GM19193 (cell line): ENCODE data around the gene KLK8.

ENCODE experiments used
- POLR2A ChIP-seq: IDR thresholded peaks from 4 replicates; pipeline ENCODE4 v1.6.1; 2011; ENCODE audit not compliant: insufficient read depth, insufficient read length; ENCODE audit errors: extremely low read depth

Gene KLK8

GRCh38 chr19:51005248-51005647 is 3.8 kb upstream of the KLK8 start:
- no peak for TF ChIP-seq POLR2A

DNA sequence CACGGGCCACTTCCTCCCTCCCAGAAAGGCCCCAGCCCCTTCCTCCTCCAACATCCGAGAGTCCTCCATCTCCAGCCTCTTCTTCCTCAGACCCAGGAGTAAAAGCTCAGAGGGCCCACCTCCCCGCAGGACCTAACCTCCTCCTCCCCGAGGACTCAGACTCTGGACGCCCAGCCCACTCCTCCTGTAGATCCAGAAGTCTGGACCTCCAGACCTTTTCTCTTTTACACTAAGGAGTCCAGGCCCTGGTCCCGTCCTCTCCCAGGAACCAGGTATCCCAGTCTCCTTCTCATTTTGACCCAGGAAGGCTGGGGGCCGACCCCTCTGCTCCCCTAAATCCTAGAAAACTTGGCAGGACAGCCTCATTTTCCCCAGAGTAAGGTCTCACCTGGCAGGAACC is 1.9 kb upstream of the KLK8 start:
- no peak for TF ChIP-seq POLR2A

- TF ChIP-seq POLR2A = no peak
Observed at GRCh38 chr19:51002542-51003311, 1.3 kb upstream of the KLK8 start.

GRCh38 chr19:51002089-51002532 is 707 bp upstream of the KLK8 start:
- no peak for TF ChIP-seq POLR2A

GRCh38 chr19:51000981-51001380 is 423 bp downstream of the KLK8 start:
- no peak for TF ChIP-seq POLR2A

DNA sequence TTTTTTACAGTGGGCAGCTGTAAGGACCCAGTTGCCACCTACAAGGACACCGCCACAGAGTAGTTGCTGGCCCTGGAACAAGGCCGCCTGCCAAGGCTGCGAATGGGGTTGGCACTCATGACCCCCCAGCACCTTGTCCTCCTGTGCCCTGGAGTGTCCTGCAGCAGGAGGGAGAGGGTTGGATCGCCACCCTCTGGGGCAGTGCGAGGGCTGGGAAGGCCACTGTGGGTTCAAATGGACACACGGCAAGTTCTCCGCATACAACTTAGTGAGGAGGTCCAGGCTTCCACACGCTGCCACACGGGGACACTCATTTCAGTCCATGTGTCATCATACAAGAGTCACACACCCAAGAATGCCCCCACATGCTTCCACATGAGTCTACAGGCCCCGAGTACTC is 978 bp downstream of the KLK8 start:
- no peak for TF ChIP-seq POLR2A

- TF ChIP-seq POLR2A = no peak
Observed at GRCh38 chr19:50998686-50999085, 2.7 kb downstream of the KLK8 start.

DNA sequence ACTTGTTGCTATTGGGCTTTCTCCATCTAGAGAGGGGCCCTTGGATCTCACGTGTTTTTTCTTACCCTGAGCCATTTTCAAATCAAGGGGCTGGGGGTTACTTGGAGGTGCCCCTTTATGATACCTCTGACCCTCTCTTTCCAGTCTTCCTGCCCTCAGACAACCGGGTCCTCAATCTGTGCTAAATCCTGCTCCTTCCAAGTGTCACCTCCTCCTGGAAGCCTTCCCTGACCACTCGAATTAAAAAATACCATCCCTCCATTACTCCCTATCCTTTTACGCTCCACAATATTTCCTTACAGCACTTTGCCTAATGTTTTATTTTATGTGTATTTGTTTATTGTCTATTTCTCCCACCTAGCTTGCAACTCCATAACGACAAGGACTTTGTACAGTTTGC is 3.3 kb downstream of the KLK8 start:
- TF ChIP-seq POLR2A = no peak

DNA sequence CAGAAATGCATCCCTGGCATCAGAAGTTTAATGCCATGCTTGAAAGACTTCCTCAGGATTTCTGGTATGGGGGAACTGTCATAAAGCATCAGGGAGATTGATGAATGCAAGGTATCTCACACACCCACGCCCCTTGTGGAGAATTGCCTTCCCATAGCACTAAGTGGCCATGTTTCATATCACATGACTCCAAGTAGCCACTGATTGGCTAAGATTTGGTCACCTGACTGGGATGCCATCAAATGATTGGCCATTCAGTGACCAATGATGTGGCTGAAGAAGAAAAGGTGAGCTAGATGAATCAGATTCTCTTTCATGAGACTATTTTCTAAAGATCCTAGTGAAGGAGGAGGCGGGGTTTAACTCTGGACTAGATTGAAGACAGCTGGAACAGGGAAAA is 7.3 kb downstream of the KLK8 start:
- TF ChIP-seq POLR2A = no peak

GRCh38 chr19:50992666-50993035 is 8.8 kb downstream of the KLK8 start:
- no peak for TF ChIP-seq POLR2A

GRCh38 chr19:50983625-50984292 is 17.6 kb downstream of the KLK8 start, which contains the start of gene KLK7:
TSS of gene KLK7 (minus strand) at chr19:50983917. CDS start at chr19:50982399, 1,518 bp downstream.
- TF ChIP-seq POLR2A = no peak

GRCh38 chr19:50982186-50982585 is 19.2 kb downstream of the KLK8 start:
- no peak for TF ChIP-seq POLR2A

DNA sequence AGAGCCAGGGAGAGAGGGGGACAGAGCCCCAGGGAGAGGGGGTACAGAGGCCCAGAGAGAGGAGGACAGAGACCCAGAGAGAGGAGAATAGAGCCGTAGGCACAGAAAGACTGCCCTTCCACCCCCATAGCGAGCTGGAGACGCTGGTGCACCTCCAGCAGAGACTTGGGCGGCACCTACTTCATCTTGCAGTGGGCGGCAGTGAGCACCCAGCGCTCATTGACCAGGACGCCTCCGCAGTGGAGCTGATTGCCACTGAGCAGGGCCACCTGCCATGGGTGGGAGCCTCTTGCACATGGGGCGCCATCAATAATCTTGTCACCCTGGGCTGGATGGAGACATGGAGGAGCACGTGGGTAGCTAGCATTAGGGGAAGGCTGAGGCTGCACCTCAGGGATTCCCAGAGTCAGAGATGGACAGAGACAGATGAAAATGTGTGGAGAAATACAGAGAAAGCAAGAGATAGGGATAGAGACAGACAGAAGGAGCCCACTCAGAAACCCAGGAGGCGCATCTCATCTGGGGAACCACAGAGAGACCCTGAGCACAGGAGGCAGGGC is 19.7 kb downstream of the KLK8 start:
- no peak for TF ChIP-seq POLR2A

DNA sequence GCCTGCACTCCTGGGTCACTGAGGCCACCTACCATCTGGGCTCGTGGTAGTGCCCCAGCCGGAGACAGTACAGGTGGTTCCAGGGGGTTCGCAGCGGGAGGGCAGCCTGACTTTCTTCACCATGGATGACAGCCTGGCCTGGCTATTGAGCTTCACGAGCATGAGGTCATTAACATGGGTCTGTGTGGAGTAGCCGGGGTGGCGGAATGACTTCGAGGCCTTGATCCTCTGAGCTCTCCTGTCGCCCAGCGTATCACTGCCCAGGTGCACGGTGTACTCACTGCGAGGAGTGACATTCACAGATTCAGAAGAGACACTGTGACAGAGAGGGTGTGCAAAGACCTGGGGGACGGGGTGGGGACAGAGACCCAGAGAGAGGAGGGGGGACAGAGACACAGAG is 21.2 kb downstream of the KLK8 start:
- no peak for TF ChIP-seq POLR2A

DNA sequence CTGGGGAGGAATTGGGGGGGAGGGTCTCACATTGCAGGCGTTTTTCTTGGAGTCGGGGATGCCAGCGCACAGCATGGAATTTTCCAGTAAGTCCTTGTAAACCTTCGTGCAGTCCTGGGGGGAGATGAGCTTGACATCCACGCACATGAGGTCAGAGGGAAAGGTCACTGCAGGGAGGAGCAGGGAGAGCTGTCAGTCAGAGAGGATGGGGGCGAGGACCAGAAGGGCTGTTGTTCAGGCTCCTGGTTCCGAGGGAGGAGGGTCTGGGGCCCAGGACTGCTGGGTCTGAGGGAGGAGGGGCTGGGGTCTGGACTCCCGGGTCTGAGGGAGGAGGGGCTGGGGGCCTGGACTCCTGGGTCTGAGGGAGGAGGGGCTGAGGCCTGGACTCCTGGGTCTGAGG is 21.6 kb downstream of the KLK8 start:
- TF ChIP-seq POLR2A = no peak
